HepG2 (cell line): ENCODE measurements around the gene ST6GALNAC4. TPM values are rescaled to one million over a fixed set of nuclear protein-coding genes. Genes with fewer than 3 reads are reported as not detected.

Experiments used
- ARNTL ChIP-seq: sonication (generic); formaldehyde crosslinking; IDR thresholded peaks from 2 replicates; pipeline ENCODE4 v1.4.0; 2020; ENCODE audit warnings: mild to moderate bottlenecking, missing genetic modification reagents
- ATF7-NPFF ChIP-seq: sonication (generic); formaldehyde crosslinking; IDR thresholded peaks from 2 replicates; pipeline ENCODE4 v1.8.1; 2023; ENCODE audit warnings: mild to moderate bottlenecking, low read depth, missing genetic modification reagents, moderate library complexity
- CREB1 ChIP-seq, 2 experiments: fragments of 450-650 bp in 1 of 2; IDR thresholded peaks; 2 replicates each; pipeline ENCODE4 v1.6.1; 2016 to 2017; ENCODE audit warnings: control low read depth in 1 of 2, mild to moderate bottlenecking in 1 of 2, missing compliant biosample characterization in 1 of 2, missing genetic modification characterization in 1 of 2
- DMAP1 ChIP-seq: IDR thresholded peaks from 2 replicates; pipeline ENCODE4 v1.6.1; 2016
- FOXJ3 ChIP-seq: sonication (generic); formaldehyde crosslinking; IDR thresholded peaks from 2 replicates; pipeline ENCODE4 v1.4.0; 2020; ENCODE audit warnings: missing genetic modification reagents, mild to moderate bottlenecking, borderline replicate concordance
- FOXK2 ChIP-seq: fragments of 450-650 bp; IDR thresholded peaks from 2 replicates; pipeline ENCODE4 v1.6.1; 2016
- KDM5B ChIP-seq: sonication (generic); formaldehyde crosslinking; IDR thresholded peaks from 2 replicates; pipeline ENCODE4 v1.4.0; 2020; ENCODE audit warnings: missing genetic modification reagents, mild to moderate bottlenecking, borderline replicate concordance
- MIER3 ChIP-seq: IDR thresholded peaks from 2 replicates; pipeline ENCODE4 v1.6.1; 2016; ENCODE audit warnings: missing compliant biosample characterization, borderline replicate concordance
- MTA3 ChIP-seq: sonication (generic); formaldehyde crosslinking; IDR thresholded peaks from 2 replicates; pipeline ENCODE4 v1.4.0; 2020; ENCODE audit warnings: missing genetic modification reagents
- PRMT3 ChIP-seq: sonication (generic); formaldehyde crosslinking; IDR thresholded peaks from 2 replicates; pipeline ENCODE4 v1.8.1; 2022; ENCODE audit warnings: low read depth, mild to moderate bottlenecking, moderate library complexity, missing genetic modification reagents, borderline replicate concordance
- SIN3B ChIP-seq: fragments of 150-350 bp; IDR thresholded peaks from 2 replicates; pipeline ENCODE4 v1.6.1; 2014; ENCODE audit warnings: low read length
- XBP1 ChIP-seq: sonication (generic); formaldehyde crosslinking; IDR thresholded peaks from 2 replicates; pipeline ENCODE4 v1.5.0; 2020; ENCODE audit warnings: missing genetic modification reagents
- ZBTB42 ChIP-seq: sonication (generic); formaldehyde crosslinking; IDR thresholded peaks from 2 replicates; pipeline ENCODE4 v1.5.0; 2020; ENCODE audit warnings: mild to moderate bottlenecking, missing genetic modification reagents
- ZKSCAN1 ChIP-seq: fragments of 150-350 bp; IDR thresholded peaks from 2 replicates; pipeline ENCODE4 v1.6.1; 2014; ENCODE audit warnings: low read length
- ZNF136 ChIP-seq: sonication (generic); formaldehyde crosslinking; IDR thresholded peaks from 2 replicates; pipeline ENCODE4 v1.8.1; 2022; ENCODE audit warnings: low read depth, mild to moderate bottlenecking, moderate library complexity, missing genetic modification reagents
- ZNF567 ChIP-seq: sonication (generic); formaldehyde crosslinking; IDR thresholded peaks from 2 replicates; pipeline ENCODE4 v1.8.1; 2023; ENCODE audit warnings: mild to moderate bottlenecking, missing genetic modification reagents, borderline replicate concordance
- ZNF766 ChIP-seq: sonication (generic); formaldehyde crosslinking; IDR thresholded peaks from 2 replicates; pipeline ENCODE4 v1.5.0; 2020; ENCODE audit warnings: missing genetic modification reagents, borderline replicate concordance
- polyA plus RNA-seq, 8 experiments: library from polyadenylated mRNA; depleted of rRNA in 3 of 8; stranded (reverse) in 7 of 8; unstranded in 1 of 8; fragments of >200 nt; fragmentation: Illumina TruSeq in 4 of 8; extraction: Trizol in 4 of 8; gene quantifications; 2 replicates each; pipeline versions ENCODE4 v1.2.1 to v1.2.3, GENCODE V29; 2011 to 2016; ENCODE audit warnings: low read depth in 4 of 8, missing spikeins in 1 of 8, mixed read lengths in 1 of 8; ENCODE audit not compliant: insufficient read depth in 1 of 8
- total RNA-seq, 5 experiments: library from RNA; depleted of rRNA; stranded (reverse); fragments of >200 nt; fragmentation: Illumina TruSeq; extraction: Trizol; gene quantifications; 2 replicates each; pipeline ENCODE4 v1.2.3, GENCODE V29; 2016; ENCODE audit warnings: low read depth in 1 of 5
- TF ChIP-seq, protein P1 (sequence below): sonication (generic); formaldehyde crosslinking; IDR thresholded peaks from 2 replicates; pipeline ENCODE4 v1.8.0; 2022; ENCODE audit warnings: missing genetic modification reagents, mild to moderate bottlenecking, inconsistent platforms, borderline replicate concordance
- TF ChIP-seq, protein P2 (sequence below): sonication (generic); formaldehyde crosslinking; IDR thresholded peaks from 2 replicates; pipeline ENCODE4 v1.8.1; 2023; ENCODE audit warnings: mild to moderate bottlenecking, missing genetic modification reagents, borderline replicate concordance
- TF ChIP-seq, protein P3 (sequence below): sonication (generic); formaldehyde crosslinking; IDR thresholded peaks from 2 replicates; pipeline ENCODE4 v1.5.0; 2020; ENCODE audit warnings: mild to moderate bottlenecking, missing genetic modification reagents, borderline replicate concordance

The ST6GALNAC4 gene
- total and polyA plus RNA-seq, 2 of the 13 experiments (the other 11 are each of a cell fraction or from before 2014, with no cell fraction given): 18.8 to 27.7 TPM

DNA sequence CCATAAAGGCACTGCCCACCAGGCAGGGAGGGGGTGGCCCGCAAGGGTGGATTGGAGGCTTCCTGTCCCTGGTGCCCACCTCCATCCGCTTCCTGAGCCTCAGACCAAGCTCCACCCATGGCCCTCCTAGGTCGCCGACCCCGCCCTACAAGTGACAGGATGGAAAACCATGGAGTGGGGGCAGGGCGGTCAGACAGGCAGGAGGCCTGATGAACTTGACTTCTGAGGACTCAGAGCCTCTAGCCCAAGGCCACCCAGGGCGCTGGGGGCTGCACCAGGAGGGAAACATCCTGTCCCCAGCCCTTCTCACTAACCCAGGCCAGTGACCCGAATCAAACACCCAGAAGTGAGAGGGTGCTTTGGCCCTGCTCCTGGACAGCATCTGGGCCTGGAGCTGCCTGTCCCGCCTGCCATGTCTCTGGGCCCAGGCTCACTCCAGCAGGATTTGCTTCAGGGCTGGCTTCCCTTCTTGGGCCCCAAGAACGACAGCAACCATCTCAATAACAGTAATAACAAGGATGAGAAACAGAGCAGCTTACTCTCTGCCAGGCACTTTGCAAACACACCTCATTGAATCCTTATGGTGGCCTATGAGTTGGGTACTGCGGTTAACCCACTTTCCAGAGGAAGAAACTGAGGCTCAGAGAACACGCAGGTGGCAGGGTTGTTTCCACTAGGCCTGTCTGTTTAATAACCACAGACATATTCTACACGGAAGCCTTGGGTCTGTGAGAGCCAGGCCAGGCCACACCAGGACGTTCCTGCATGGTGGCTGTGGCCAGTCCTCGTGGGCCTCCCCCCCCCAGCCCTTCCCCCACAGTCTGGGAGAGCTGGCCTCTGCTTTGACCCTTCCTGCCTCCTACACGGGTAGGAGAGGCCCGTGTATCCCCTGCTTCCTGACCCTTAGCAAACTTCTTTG is 13.0 kb downstream of the ST6GALNAC4 start (continued):
- TF ChIP-seq MTA3 (no peak), MIER3 (CRISPR knock-in tag) (peak; percentile 75; the same call in 1 of the 2 replicates), CREB1 (IDR thresholded peaks at IDR 0.05) (no peak), CREB1 (CRISPR knock-in tag; IDR thresholded peaks at IDR 0.05) (no peak), SIN3B (no peak), ATF7-NPFF (CRISPR knock-in tag) (no peak), FOXK2 (no peak), ZBTB42 (CRISPR knock-in tag) (no peak), ZNF136 (CRISPR knock-in tag) (no peak; the same call in 1 of the 2 replicates), ARNTL (CRISPR knock-in tag) (no peak), PRMT3 (CRISPR knock-in tag) (peak; percentile 9; the same call in 1 of the 2 replicates), XBP1 (CRISPR knock-in tag) (no peak), ZKSCAN1 (no peak), KDM5B (CRISPR knock-in tag) (no peak; the same call in 1 of the 2 replicates), ZNF567 (CRISPR knock-in tag) (no peak), FOXJ3 (CRISPR knock-in tag) (peak; percentile 32; the same call in 1 of the 2 replicates), ZNF766 (CRISPR knock-in tag) (0 out of 2 replicates have a peak, but pooled peaks have one; percentile 21), DMAP1 (peak; percentile 35; the same call in 1 of the 2 replicates)
- TF ChIP-seq, protein P1, sequence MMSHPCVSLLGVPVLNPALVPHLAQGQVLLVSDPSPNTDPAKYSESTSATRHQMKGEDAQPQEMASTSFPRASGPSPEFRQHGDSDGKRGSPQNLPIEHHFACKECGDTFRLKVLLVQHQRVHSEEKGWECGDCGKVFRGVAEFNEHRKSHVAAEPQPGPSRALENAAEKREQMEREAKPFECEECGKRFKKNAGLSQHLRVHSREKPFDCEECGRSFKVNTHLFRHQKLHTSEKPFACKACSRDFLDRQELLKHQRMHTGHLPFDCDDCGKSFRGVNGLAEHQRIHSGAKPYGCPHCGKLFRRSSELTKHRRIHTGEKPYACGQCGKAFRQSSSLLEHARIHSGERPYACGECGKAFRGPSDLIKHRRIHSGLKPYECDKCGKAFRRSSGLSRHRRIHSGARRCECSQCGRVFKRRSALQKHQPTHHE (CRISPR knock-in tag): no peak
- TF ChIP-seq, protein P2, sequence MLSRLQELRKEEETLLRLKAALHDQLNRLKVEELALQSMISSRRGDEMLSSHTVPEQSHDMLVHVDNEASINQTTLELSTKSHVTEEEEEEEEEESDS (CRISPR knock-in tag): no peak
- TF ChIP-seq, protein P3, sequence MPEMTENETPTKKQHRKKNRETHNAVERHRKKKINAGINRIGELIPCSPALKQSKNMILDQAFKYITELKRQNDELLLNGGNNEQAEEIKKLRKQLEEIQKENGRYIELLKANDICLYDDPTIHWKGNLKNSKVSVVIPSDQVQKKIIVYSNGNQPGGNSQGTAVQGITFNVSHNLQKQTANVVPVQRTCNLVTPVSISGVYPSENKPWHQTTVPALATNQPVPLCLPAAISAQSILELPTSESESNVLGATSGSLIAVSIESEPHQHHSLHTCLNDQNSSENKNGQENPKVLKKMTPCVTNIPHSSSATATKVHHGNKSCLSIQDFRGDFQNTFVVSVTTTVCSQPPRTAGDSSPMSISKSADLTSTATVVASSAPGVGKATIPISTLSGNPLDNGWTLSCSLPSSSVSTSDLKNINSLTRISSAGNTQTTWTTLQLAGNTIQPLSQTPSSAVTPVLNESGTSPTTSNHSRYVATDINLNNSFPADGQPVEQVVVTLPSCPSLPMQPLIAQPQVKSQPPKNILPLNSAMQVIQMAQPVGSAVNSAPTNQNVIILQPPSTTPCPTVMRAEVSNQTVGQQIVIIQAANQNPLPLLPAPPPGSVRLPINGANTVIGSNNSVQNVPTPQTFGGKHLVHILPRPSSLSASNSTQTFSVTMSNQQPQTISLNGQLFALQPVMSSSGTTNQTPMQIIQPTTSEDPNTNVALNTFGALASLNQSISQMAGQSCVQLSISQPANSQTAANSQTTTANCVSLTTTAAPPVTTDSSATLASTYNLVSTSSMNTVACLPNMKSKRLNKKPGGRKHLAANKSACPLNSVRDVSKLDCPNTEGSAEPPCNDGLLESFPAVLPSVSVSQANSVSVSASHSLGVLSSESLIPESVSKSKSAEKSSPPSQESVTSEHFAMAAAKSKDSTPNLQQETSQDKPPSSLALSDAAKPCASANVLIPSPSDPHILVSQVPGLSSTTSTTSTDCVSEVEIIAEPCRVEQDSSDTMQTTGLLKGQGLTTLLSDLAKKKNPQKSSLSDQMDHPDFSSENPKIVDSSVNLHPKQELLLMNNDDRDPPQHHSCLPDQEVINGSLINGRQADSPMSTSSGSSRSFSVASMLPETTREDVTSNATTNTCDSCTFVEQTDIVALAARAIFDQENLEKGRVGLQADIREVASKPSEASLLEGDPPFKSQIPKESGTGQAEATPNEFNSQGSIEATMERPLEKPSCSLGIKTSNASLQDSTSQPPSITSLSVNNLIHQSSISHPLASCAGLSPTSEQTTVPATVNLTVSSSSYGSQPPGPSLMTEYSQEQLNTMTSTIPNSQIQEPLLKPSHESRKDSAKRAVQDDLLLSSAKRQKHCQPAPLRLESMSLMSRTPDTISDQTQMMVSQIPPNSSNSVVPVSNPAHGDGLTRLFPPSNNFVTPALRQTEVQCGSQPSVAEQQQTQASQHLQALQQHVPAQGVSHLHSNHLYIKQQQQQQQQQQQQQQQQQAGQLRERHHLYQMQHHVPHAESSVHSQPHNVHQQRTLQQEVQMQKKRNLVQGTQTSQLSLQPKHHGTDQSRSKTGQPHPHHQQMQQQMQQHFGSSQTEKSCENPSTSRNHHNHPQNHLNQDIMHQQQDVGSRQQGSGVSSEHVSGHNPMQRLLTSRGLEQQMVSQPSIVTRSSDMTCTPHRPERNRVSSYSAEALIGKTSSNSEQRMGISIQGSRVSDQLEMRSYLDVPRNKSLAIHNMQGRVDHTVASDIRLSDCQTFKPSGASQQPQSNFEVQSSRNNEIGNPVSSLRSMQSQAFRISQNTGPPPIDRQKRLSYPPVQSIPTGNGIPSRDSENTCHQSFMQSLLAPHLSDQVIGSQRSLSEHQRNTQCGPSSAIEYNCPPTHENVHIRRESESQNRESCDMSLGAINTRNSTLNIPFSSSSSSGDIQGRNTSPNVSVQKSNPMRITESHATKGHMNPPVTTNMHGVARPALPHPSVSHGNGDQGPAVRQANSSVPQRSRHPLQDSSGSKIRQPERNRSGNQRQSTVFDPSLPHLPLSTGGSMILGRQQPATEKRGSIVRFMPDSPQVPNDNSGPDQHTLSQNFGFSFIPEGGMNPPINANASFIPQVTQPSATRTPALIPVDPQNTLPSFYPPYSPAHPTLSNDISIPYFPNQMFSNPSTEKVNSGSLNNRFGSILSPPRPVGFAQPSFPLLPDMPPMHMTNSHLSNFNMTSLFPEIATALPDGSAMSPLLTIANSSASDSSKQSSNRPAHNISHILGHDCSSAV: no peak
